DOHH2 (cell line): ENCODE measurements around the gene TNFRSF13B.

Experiments used
- H3F3A ChIP-seq: fragments of 200-600 bp; sonication (generic), shearing (Covaris generic); 2 replicates; pipeline ENCODE4 v1.6.0; 2016; ENCODE audit warnings: antibody characterized with exemption, mild to moderate bottlenecking; ENCODE audit not compliant: control insufficient read depth, insufficient read depth
- H3K27ac ChIP-seq: fragments of 200-600 bp; sonication (generic); 2 replicates; pipeline ENCODE4 v1.5.1; 2014; ENCODE audit warnings: low read depth, mild to moderate bottlenecking, low read length, moderate library complexity
- H3K27me3 ChIP-seq: fragments of 200-600 bp; sonication (generic); 2 replicates; pipeline ENCODE4 v1.6.1; 2014; ENCODE audit warnings: mild to moderate bottlenecking, low read length, mixed read lengths; ENCODE audit not compliant: control insufficient read depth
- H3K36me3 ChIP-seq: fragments of 200-600 bp; sonication (generic); 2 replicates; pipeline ENCODE4 v1.6.1; 2014; ENCODE audit warnings: mild to moderate bottlenecking, low read length, moderate library complexity, mixed read lengths; ENCODE audit not compliant: control insufficient read depth
- H3K4me1 ChIP-seq: fragments of 200-600 bp; sonication (generic); 2 replicates; pipeline ENCODE4 v1.6.1; 2014; ENCODE audit warnings: mild to moderate bottlenecking, low read length, mixed read lengths; ENCODE audit not compliant: control insufficient read depth
- H3K4me2 ChIP-seq: fragments of 200-600 bp; sonication (generic); 2 replicates; pipeline ENCODE4 v1.6.0; 2014; ENCODE audit warnings: mild to moderate bottlenecking, low read length, moderate library complexity
- H3K4me3 ChIP-seq: fragments of 200-600 bp; sonication (generic); 2 replicates; pipeline ENCODE4 v1.5.1; 2014; ENCODE audit warnings: mild to moderate bottlenecking, low read length, mixed read lengths
- H3K79me2 ChIP-seq: fragments of 200-600 bp; sonication (generic); 2 replicates; pipeline ENCODE4 v1.6.1; 2014; ENCODE audit warnings: mild to moderate bottlenecking, low read length, mixed read lengths; ENCODE audit not compliant: control insufficient read depth
- H3K9me2 ChIP-seq: fragments of 200-600 bp; sonication (generic); replicated peaks from 2 replicates; pipeline ENCODE4 v1.6.1; 2014; ENCODE audit warnings: mild to moderate bottlenecking, low read length, mixed read lengths; ENCODE audit not compliant: control insufficient read depth
- H3K9me3 ChIP-seq: fragments of 200-600 bp; sonication (generic); 2 replicates; pipeline ENCODE4 v1.6.1; 2014; ENCODE audit warnings: antibody characterized with exemption, low read length, mixed read lengths; ENCODE audit not compliant: control insufficient read depth, insufficient read depth
- H4K20me1 ChIP-seq: fragments of 200-600 bp; sonication (generic); 2 replicates; pipeline ENCODE4 v1.6.0; 2014; ENCODE audit warnings: low read depth, mild to moderate bottlenecking, antibody characterized with exemption, low read length, moderate library complexity; ENCODE audit not compliant: control insufficient read depth, insufficient read depth
- EZH2phosphoT487 ChIP-seq: fragments of 200-600 bp; sonication (generic); IDR thresholded peaks from 2 replicates; pipeline ENCODE4 v1.6.1; 2017; ENCODE audit warnings: borderline replicate concordance, mild to moderate bottlenecking, antibody characterized with exemption, low read length, moderate library complexity, mixed read lengths
- TF ChIP-seq, protein P1 (sequence below): fragments of 200-600 bp; sonication (generic); IDR thresholded peaks from one replicate; pipeline ENCODE4 v1.5.1; 2014; ENCODE audit warnings: antibody characterized with exemption, mild to moderate bottlenecking, low read depth, low read length; ENCODE audit not compliant: poor library complexity, severe bottlenecking

TNFRSF13B gene

DNA sequence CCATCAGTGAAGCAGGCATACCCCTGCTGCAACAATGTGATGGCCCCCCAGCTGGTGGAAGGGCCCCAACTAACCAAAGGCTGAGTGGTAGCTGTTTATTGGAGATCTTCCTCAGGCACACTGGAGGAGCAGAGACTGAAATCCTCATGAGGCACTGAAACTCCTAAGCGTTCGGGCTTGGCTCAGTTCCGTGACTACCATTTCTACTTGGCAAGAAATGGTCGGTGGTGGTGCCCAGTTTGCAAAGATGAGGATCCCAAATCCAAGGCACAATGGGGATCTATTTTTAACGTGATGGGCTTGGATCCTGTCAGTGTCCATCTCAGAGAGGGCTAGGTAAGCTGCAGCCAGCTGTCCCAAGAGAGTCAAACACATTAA lies 82.8 kb downstream of the TNFRSF13B start:
- H3K4me2 ChIP-seq: no peak overlapping the region
- no peaks in the 10 kb centered on the region for H3K9me3 ChIP-seq
- TF ChIP-seq, protein P1, sequence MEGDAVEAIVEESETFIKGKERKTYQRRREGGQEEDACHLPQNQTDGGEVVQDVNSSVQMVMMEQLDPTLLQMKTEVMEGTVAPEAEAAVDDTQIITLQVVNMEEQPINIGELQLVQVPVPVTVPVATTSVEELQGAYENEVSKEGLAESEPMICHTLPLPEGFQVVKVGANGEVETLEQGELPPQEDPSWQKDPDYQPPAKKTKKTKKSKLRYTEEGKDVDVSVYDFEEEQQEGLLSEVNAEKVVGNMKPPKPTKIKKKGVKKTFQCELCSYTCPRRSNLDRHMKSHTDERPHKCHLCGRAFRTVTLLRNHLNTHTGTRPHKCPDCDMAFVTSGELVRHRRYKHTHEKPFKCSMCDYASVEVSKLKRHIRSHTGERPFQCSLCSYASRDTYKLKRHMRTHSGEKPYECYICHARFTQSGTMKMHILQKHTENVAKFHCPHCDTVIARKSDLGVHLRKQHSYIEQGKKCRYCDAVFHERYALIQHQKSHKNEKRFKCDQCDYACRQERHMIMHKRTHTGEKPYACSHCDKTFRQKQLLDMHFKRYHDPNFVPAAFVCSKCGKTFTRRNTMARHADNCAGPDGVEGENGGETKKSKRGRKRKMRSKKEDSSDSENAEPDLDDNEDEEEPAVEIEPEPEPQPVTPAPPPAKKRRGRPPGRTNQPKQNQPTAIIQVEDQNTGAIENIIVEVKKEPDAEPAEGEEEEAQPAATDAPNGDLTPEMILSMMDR: no peak
- no peak for TF ChIP-seq EZH2phosphoT487
- H3K79me2 ChIP-seq: no peaks in the 10 kb centered on the region
- no peaks in the 10 kb centered on the region for H3K27me3 ChIP-seq
- no peaks in the 10 kb centered on the region for H4K20me1 ChIP-seq
- no peaks in the 10 kb centered on the region for H3K4me1 ChIP-seq
- H3F3A ChIP-seq: no peaks in the 10 kb centered on the region
- no peaks in the 10 kb centered on the region for H3K9me2 ChIP-seq
- no peak overlapping the region for H3K4me3 ChIP-seq
- no peaks in the 10 kb centered on the region for H3K36me3 ChIP-seq
- H3K27ac ChIP-seq: no peak overlapping the region
